Stomach (tissue), 4 donors: Measurements from ENCODE around the gene SUPT20H.

Experiments
- POLR2A ChIP-seq, 4 donors: fragments of 450-650 bp; IDR thresholded peaks; one replicate each; pipeline ENCODE4 v1.6.1; 2016; ENCODE audit warnings: antibody characterized with exemption in 4 of 4, control low read depth in 2 of 4, mild to moderate bottlenecking in 1 of 4, moderate library complexity in 1 of 4
- POLR2AphosphoS5 ChIP-seq, 3 donors: sonication (generic); formaldehyde crosslinking; IDR thresholded peaks; one replicate each; pipeline ENCODE4 v1.6.1; 2016; ENCODE audit warnings: antibody characterized with exemption in 3 of 3

GRCh38 chr13:37046062-37046461, 13.4 kb downstream of the SUPT20H start:
- no peak for TF ChIP-seq POLR2AphosphoS5 (IDR thresholded peaks at IDR 0.05)
- TF ChIP-seq POLR2A (IDR thresholded peaks at IDR 0.05): no peak
